GM21390 (cell line): ENCODE data around the gene ANKRD40CL.

Experiments used
- ATAC-seq: cut with Tn5 transposase; IDR thresholded peaks from one replicate; pipeline ENCODE4 v1.9.1; 2021; ENCODE audit not compliant: unreplicated experiment

The ANKRD40CL gene

DNA sequence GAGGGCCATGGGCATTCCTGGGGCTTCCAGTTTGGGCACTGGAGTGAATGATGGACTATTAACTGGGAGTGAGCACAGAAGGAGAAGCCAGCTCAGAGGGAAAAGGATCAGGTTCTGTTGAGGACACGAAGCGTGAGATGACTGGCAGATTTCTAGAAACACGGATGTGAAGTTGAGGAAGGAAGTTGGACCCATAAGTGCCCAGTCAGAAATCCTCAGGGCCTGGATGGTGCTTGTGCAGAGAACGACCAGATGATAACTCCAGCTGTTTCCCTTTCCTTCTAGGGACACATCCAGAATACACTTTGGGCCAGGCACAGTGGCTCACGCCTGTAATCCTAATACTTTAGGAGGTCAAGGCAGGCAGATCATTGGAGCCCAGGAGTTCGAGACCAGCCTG is 23.3 kb upstream of the ANKRD40CL start:
- ATAC-seq, result no peak

DNA sequence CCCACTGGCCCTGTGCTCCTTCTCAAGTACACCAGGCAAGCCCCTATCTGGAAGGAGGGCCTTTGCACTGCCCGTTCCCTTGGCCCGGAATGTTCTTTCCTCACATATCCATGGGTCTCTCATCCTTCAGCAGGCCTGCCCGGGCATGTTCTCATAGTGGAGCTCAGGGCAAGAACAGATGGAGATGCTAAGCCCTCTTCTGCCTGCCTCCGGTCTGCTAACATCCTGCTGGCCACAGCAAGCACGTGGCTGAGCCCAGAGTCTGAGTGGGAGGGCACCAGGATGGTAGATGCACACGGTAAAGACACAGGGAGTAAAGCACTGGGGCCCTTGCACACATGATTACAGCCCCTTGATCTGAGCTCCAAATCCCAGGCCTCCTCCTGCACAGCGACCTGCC is 19.8 kb upstream of the ANKRD40CL start:
- ATAC-seq, result no peak

DNA sequence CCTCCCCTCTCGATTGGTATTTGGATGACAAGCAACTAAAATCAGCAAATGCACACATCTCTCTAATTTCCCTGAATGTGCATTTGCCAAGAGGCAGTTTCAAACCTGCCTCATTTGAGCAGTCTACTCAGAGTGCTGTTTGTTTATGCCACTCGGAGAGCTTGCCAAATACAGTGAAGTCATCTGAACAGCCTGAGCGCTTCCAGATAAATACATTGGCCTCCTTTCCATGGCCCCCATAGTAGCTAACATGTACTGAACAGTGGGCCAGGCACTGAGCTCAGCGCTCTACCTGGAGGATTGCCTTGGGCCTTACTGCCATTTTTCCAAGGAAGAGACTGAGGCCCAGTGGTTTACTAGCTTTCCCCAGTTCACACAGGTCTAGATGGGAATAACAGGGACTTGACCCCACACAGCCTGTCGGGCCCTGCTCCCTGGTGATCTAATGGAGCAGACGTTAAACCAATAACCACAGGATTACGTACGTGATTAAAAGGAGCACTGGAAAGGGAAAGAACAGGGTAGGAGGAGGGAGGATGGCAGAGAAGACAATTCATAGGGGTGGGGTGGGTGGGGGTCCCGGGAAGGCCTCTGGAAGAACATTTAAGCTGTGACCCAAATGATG is 18.7 kb upstream of the ANKRD40CL start:
- ATAC-seq, result no peak

DNA sequence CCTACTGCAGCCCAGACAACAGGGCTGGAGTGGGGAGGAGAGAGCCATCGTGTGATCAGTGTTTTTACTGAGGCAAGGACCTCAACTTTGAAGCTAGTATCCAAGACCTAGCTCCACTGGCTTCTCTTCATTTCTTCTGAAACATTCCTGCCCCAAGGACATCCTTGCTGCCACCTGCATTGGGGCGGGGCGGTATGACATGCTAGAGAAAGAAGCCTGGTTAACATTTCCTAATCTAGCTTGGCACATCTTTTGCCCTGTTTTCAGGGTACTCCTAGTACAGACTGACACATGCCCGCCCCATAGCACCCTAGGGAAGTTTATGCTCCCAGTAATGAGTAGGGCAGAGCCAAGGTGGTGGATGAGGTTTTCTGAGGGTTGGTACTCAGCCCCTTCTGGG is 17.8 kb upstream of the ANKRD40CL start:
- ATAC-seq, result no peak

DNA sequence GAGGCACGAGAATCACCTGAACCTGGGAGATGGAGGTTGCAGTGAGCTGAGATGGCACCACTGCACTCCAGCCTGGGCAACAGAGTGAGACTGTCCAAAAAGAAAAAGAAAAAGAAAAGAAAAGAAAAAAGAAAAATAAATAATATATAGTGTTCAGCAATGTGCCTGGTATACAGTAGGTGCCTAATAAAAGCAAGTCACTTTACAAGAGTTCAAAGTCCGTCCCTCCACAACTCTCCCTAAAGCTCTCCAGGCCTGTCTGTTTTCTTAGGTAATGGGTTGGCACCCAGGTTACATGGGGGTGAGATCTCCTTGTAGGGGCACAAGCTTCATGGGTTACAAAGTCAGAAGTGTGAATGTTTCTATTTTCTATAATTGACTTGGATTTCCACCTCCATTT is 16.6 kb upstream of the ANKRD40CL start:
- no peak for ATAC-seq

DNA sequence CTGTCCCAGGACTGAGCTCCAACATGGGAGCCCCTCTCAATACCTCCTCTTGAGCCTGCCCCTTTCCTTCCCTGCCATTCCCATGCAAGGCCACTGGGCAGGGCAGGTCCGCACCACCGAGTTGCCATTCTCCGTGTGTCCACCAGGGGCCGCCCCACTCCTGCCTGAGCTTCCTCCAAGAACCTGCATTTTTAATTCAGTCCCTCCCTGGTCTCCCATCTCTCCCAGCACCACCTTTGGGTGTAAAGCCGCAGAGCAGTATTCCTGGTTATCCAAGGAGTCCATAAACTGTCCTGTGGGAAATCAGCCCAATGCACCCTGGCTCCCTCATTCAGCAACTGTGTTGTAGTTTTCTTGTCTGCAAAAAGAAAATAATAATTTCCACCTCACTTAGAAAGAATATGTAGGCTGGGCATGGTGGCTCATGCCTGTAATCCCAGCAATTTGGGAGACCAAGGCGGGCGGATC is 15.9 kb upstream of the ANKRD40CL start:
- ATAC-seq, result no peak

DNA sequence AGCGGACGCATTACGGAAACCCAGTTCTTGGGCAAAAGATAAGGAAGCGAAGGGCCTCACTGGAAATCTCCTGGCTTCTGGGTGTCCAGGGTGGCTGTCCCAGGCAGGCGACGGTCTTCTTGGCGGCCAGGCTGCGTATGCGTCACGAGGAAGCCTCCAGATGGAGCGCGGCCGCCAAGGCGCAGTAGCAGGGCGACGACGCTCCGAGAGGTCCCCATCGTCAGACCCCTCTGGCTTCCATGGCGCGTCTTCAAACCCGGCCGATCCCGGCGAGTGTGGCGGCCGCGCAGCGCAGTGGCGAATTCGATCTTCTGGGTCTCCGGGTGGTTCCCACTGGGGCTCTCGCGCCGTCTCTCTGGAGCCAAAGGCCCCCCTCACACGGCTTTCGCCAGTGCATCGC is 13.8 kb upstream of the ANKRD40CL start:
- ATAC-seq, result no peak

DNA sequence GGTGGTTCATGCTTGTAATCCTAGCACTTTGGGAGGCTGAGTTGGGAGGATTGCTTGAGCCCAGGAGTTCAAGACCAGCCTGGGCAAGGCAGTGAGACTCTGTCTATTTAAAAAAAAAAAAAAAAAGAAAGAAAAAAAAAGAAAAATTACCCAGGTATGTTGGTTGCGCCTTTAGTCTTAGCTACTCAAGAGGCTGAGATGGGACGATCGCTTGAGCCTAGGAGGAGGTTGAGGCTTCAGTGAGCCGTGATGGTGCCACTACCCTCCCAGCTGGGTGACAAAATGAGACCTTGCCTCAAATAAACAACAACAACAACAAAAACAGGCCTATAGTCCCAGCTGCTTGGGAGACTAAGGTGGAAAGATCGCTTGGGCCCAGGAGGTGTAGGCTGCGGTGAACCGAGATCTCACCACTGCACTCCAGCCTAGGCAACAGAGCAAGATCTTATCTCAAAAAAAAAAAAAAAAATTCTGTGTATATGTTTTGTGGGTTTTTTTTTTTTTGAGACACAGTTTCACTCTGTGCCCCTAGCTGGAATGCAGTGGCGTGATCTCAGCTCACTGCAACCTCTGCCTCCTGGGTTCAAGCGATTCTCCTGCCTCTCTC is 12.5 kb upstream of the ANKRD40CL start:
- ATAC-seq, result no peak

DNA sequence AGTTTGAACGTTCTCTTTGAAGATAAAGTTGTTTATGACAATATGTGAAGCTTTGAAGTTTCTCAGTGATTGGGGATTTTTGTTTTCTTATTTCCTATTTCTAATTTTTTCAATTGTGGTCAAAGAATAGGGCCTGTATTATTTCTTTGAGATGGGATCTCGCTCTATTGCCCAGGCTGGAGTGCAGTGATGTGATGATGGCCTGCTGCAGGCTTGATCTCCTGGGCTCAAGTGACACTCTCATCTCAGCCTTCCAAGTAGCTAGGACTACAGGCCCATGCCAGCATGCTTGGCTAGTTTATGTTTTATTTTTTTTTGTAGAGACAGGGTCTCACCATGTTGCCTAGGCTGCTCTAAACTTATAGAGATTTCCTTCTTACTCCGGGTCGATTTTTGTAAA is 11.7 kb upstream of the ANKRD40CL start:
- no peak for ATAC-seq

DNA sequence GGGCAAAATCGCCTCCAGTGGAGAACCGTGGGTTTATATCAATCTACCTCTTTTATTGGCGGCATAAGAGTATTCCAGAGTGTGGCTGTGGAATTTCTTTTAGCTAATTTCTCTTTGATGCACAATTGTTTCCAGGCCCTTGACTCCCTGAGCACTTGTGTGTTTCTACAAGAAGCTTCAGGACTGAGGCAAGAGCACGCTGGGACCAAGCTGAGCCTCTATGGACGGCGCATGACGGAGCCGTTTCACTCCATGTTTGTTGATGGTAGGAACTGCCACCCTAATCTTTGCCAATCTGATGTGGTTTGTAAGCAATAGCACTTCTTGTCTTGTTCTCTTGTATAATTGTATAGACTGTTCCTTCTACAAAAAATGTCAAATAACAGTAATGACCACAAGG is 11.2 kb upstream of the ANKRD40CL start:
- ATAC-seq, result no peak

DNA sequence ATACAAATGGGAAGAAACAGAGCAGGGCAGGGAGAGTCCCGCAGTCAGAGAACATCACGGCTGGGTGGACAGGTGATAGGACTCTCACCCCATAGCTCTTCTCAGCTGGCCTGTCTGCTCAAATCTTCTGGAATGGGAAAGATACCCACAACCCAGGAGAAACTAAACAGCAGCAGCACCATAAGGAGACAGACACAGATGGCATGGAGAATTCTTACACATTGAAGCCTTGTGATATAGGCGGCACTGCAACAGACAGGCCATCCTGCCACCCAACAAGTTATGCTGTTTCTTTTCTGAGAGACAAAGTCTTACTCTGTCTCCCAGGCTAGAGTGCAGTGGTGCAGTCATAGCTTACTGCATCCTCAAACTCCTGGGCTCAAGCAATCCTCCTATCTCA is 8.6 kb upstream of the ANKRD40CL start:
- ATAC-seq, result no peak

DNA sequence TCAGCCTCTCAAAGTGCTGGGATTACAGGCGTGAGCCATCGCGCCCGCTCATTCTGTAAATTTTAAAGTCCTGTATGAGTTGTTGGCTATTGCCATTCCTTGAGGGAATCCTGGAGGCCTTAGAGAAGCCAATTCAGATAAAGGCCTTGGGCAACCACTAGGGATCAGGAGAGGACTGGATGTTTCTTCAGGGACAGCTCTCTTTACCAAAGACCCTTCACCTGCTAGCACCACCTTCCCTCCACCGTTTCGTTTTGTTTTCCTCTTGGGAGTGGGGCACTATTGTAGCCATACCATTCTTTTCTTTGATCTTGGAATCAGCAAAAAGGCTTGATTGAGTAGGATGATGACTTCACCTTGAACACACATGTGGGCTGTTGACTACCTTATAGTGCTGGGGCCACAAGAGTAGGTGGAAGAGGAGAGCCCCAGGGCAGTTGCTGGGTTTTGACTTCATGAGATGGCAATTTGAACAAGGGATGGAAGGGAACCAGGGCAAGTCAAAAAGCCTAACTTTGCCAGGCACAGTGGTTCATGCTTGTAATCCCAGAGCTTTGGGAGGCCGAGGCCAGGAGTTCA is 7.0 kb upstream of the ANKRD40CL start:
- ATAC-seq, result no peak

DNA sequence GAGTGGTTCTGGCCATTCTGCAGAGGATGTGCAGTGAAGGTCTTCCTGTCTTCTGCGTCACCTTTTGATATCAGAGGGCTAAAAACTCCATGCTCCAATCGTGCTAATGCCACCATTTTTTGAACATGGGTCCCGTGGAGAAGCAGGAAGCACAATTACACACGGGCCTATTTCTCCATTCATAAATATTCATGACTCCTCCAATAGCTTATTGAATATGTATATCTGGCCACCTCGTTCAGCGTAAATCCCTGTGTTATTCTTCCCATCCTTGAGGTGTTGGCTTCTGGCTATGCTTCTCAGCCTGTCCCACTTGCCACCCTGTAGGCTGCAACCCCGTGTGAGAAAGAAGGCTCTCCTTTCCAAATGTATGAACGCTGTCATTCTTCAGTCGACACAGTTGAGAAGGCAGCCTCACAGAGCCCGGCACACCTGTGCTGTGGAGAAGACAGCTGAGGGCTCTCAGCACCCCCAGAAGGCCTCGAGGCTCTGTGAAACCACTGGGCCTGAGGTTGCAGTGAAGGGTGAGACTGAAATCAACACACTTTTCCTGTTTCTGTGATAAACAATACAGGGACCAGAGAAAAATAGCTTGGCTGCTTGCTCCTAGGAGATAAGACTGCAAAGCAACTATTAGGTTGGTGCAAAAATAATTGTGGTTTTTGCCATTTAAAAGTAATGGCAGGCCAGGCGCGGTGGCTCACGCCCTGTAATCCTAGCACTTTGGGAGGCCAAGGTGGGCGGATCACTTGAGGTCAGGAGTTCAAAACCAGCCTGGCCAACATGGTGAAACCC is 4.9 kb upstream of the ANKRD40CL start:
- ATAC-seq, result no peak

DNA sequence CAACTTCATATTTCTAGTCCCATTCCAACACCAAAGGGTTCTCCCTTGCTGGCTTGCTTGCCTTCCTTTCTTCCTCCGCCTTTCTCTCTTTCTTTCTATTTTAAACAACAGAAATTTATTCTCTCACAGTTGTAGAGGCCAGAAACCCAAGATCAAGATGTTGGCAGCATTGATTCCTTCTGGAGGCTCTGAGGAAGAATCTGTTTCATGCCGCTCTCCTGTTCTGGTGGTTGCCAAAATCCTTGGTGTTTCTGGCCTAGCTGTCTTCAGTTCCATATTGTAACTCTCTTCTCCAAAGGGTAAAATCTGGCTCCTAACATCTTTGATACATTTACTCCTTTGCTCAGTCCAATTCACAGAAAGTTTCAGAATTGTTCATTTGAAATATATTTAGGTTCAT is 3.0 kb upstream of the ANKRD40CL start:
- ATAC-seq, result no peak

DNA sequence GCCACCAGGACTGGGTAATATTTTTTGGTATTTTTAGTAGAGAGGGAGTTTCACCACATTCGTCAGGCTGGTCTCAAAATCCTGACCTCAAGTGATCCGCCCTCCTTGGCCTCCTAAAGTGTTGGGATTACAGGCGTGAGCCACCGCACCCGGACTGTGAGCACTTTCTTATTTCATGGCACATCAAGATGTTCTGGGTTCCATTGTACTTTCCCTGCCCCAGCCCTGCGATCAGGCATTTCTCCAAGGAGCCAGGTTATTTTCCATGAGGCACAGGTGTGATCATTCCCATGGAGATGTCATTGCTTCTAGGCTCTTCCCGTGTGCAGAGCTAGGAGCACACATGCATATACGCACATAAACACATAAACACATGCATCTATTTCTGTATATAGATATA is 2.6 kb upstream of the ANKRD40CL start:
- ATAC-seq, result no peak

DNA sequence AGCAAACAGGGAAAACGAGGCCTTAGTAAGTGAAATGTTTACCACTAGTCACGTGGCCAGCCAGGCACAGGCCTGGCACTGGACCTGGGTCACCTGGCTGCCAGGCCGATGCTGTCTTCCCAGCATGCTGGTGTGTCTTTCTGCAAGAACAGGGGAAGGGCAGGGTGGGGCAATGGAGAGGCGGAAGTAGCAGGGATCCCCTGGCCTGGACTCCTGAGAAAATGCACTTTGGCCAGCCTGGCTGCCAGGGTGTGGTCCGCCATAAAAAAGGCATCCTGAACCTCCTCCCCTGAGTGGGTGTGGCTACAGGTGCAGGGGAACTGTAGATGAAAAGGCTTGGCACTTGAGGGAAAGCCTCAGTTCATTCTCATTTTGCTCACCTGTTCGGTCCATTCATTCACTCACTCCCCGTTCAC is 1.0 kb upstream of the ANKRD40CL start:
- ATAC-seq, result no peak

DNA sequence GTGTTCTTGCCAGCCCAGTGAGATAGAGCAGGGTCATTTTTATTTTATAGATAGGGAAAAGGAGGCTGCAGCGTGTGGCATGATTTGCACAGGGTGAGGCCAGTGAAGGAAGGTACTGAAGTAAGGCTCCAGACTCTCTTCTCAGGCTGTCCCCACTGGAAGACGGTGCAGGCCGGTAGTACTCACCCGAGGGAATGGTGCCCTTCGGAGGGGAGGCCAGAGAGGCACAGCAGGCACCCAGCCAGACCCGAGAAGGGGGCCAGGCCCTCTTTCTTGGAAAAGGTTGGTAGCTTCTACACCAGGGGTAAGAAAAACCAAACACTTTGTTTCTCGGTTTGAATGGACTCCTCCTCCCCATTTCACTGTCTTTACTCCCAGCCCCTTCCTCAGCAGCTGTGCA is 288 bp downstream of the ANKRD40CL start:
- ATAC-seq, result no peak

DNA sequence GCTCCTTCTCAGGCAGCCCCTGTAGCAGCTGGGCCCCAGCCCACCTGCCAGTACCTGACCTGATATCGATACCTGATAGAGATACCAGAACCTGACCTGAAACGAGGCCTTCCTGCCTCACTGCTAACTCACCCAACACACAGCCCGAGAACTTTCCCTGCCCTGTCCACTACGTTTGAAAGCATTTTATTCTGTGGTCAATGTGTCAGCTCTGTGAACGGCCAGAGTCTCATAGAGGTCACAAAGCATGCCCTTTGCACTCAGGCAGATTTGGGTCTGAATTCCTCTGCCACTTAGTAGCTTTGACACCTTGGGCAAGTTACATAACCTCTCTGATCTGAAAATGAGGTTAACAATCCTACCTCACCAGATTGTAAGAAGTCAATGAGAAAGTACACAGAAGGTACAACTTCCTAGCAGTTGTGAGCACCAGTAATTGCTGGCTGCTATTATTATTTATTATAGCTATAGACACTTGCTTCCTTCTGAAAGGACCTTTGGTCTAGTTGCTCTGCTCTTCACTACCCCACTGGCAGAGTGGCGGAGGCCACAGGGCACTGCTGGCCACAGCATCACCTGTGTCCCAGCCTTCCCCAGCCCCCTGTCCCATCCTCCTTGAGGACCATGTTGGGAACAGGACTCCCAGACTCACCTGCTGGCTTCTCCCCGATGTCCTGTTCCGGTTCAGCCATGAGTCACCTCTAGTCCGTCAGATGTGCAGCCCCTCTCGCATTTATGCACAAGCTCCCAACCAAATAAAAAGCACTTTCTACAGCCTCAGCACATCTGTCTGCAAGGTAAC is 895 bp downstream of the ANKRD40CL start:
- ATAC-seq, result no peak

DNA sequence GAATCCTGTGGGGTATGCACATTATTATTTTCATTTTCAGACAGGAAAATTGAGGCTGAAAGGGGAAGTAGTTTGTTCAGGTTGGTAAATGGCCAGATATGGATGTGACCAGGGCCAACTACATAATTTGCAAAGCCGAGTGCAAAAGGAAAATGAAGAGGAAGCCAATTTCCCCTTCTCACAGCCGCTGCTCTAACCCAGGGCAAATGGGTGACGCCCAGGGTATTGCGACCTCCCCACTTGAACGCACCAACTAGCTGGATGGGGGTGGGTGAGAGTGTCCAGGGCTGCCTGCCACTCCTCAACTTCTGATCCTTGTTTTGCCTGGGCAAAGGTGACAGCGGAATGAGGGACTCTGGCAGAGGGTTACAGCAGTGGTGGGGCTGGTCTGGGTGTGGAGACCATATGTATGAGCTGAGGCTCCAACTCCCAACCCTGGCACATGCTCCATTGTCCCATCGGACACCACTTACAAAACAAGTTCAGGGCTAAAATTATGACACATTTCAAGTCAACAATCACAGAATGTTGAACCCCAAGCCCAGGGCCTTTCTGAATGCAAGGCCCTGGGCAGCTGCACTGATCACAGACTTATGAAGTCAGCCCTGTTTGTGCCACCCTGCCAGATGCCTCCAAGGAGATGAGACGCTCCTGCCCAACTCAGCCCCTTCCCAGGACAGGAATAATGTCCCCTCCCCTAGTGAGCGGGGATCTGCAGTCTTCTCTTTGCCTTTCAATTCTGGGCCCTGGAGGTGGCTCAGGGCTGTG is 1.7 kb downstream of the ANKRD40CL start:
- no peak for ATAC-seq

DNA sequence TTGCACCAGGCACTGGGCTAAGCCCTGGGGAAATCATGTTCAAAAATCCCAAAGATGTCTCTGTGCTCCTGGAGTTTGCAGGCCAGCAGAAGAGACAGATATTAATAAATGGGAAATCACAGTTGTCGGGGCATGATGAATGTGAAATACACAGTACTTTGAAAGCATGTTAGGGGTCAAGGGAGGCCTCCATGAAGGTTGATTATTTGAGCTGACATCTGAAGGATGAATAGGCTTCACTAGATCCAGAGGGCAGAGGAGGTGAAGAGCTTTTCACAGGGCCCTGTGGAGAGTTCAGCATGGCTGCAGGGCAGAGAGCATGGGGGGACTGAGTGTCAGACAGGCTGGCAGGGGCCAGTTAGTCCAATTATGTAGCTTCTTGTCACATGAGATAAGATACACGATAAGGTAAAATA is 2.6 kb downstream of the ANKRD40CL start:
- ATAC-seq, result no peak
